ENCODE results near the gene ULK2.

Gene ULK2

GRCh38 chr17:19744922-19745757 lies 122.6 kb downstream of the ULK2 start:
- DNase-seq, result peak; percentile 70

- DNase-seq, result no peak
Measured at GRCh38 chr17:19744492-19744891, 123.2 kb downstream of the ULK2 start.

DNA sequence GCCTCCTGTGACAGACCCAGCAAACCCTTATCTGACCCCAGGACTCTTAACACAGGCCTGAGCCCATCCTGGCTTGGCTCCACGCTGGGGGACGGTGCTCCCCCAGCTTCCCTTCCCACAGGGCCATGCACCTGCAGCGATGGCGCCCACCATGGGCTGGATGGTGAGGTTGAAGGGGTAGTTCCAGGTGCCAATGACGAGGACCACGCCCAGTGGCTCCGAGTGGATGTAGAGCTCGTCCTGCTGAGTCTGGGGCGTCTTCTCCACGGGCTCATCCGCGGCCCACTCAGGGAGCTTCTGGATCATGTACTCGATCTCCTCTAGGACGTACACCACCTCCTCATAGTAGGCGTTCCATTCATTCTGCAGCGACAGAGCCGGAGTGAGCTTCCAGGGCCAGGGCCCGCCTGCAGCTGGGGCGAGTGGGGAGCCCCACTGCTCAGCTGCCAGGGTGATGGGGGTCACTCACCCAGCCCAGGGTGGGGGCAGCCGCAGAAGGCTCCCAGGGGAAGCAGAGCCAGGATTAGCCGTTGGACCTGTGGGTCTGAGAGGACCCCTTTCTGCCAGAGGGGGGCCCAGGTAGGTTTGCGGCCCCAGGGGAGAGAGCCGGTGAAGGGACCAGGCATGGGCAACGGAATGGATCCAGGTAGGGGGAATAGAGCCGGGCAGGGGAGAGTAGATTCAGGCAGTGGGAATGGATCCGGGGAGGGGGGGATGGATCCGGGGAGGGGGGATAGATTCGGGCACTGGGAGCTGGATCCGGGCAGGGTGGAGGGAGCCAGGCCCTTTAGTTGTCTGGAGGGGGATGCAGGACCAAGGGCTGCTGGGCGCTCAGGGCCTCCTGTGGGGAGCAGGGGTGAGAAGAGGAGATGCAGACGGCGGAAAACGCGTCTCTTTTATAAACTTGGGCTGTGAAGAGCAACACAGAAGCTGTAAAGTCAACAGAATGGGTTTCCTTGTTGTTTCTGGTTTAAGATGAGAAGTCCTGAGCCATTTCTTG lies 124.3 kb downstream of the ULK2 start:
- no peak for DNase-seq

- DNase-seq, result no peak
Measured at GRCh38 chr17:19742495-19742894, 125.2 kb downstream of the ULK2 start.

DNA sequence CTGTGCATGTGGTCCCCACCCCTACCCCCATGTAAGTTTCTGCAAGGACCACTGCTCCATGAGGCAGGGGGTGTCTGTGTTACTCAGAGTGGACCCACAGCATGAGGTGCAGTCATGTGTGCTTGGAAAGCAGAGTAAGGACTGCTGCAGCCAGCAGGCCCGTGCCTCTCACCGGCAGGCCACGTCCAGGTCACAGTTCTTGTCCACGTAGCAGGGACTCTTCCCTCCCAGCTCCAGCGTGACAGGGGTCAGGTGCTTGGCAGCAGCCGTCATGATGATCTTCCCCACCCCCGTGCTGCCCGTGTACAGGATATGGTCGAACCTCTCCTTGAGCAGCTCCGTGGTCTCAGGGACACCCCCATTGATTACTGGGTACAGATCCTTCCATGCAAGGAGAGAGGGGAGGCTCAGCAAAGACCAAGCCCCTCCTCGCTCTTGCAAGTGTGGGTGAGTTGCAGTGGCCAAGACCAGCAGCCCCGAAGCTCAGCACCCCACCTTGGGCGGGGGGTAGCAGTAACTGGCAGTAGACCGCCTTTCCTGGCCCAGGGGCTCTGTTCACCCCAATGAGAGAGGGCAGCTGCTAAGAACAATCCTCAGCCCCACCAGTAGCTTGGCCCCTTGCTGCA lies 125.8 kb downstream of the ULK2 start:
- DNase-seq, result no peak

DNA sequence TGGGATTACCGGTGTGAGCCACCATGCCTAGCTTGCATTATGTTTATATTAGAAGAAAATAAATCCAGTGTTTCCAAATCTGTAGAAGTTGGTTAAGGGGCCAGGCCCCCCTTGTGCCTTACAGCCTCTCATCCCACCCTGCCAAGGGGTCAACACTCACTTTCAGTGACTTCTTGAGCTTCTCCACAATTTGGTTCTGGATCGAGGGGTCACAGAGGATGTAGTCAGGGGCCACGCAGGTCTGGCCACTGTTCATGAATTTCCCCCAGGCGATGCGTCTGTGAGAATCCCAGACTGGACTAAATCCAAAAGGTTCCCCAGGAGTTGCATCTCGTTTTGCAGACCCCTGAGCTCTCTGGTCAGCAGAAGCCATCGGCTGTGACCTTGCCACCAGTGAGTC lies 126.8 kb downstream of the ULK2 start:
- no peak for DNase-seq

DNA sequence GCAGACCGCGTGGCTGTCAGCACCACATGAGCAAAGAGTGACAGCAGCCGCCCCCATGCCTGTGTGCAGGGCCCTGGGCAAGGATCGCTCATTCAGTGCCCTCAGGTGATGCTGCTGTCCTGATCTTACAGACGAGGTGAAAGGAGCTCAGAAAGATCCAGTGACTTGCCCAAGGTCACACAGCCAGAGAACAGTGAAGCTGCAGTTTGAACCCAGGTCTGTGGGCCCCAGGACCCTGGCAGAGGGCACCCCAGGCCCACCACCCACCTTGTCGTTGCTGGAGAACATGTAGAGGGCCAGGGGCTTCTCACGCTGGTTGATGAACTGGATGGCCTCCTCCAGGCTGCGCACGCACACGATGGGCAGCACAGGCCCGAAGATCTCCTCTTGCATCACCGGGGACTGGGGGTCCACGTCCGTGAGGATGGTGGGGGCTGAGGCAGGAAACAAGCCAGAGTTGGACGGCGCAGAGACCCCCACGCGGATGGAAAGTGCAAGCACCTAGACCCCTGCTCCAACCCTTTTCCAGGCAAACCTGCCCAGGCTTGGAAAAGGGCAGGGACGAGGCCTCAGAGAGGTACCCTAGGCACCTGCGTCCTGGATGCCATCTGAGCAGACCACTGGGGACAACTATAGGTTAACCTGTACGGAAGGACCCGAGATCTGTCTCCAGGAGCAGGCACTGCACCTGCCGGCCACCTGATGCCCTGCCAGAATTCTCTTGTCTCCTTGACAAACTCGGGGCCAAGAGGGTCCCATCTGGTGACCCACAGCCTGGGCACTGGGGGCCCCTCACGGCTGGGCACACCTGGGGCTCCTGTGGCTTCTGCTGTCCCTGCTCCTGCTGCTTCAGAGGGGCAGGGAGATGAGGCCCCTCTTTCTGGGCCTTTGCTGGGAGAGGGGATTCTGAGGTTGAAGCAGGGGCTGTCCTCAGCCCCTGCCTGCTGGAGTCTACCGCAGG lies 128.2 kb downstream of the ULK2 start:
- DNase-seq, result no peak

- DNase-seq, result no peak
Measured at GRCh38 chr17:19738757-19739156, 129.0 kb downstream of the ULK2 start.

DNA sequence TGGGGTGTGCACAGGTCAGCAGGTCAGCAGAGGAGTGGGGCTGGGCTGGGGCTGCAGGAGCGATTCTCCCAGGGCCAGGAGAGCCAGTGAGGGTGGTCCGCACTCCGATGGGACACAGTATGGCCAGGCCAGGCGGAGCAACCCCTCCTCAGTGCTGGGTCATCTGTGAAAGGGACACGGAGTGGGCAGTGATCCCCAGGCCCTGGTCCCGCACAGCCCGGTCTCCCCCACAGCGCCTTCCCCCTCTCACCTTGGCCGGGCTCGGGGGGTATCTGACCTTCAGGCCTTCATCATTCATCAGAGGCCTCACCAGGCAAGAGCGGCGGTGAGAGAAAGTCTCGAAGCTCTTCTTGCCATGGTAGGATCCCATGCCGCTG lies 129.7 kb downstream of the ULK2 start:
- DNase-seq, result no peak

DNA sequence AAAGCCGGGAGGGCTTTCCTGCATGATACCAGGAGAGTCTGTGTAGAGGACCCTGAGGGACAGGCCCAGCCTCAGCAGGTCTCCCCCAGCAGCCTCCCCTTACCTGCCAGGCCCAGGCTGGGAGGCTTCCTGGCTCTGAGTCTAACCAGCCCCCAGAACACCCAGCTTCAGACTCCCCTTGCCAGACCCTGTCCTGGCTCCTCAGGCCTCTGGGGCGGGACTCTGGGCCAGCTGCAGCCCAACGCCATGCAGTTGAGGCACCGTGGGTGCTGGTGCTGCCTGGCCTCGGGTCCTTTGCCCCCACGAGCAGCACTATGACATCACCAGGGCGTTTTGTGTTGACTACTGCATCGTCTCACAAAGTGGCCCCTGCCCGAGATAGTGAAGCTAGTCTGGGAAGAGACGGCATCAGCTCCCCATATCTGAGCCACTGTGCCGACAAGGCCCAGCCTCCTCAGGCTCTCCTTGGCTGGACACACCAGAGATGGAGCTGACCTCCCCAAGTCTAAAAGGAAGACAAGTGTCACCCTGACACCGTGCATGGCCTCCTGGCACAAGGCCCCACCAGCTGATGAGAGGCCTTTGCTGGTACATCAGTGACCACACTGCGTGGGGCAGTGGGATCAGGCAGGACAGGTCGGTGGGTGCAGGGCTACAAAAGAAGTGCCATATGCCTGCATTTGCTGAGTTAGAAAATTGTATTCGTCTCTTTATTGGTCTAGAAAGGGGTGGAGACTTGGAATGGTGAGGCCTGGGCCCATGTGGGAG lies 130.2 kb downstream of the ULK2 start:
- no peak for DNase-seq

GRCh38 chr17:19736071-19736470 lies 131.7 kb downstream of the ULK2 start:
- DNase-seq, result no peak

DNA sequence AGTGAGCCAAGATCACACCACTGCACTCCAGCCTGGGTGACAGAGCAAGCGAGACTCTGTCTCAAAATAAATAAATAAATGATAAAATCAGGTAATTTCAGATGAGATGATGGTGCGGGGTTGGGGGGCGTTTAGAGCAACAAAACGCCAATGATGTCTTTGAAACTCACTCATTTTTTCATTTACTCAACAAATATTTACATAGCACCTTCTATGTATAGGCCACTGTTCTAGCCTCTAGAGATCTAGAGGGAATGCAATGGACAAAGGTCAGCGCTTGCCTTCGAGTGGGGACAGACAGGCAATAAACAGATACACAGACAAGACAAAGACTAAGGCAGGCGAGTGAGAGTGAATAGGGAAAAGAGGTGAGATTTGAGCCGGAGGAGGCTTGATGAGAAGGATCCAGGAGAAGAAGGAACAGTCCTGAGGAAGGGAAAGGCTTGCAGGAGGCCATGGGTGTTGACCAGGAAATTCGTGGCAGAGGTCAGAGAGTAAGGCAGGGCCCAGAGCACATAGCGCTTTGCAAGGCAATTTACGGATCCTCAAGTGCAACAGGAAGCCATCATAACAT lies 133.7 kb downstream of the ULK2 start:
- no peak for DNase-seq

DNA sequence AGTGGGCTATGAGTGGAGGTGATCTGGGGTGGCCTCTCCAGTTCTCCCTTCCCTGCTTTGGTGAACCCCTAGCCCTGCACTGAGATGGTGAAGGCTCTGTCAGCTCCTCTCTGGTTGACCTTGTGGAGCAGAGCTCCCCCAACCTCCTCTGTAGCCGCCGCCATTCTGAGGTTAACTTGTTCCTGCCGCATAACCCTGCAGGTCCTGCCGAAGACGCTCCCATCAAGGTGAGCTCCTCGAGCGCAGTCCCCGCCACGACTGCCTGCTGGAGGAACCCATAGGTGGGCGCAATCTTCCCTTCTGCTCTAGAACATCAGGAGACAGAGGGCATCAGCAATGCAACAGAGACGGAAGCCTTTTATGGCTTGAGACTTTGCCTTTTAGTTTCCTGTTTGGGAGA lies 136.1 kb downstream of the ULK2 start:
- DNase-seq, result no peak

DNA sequence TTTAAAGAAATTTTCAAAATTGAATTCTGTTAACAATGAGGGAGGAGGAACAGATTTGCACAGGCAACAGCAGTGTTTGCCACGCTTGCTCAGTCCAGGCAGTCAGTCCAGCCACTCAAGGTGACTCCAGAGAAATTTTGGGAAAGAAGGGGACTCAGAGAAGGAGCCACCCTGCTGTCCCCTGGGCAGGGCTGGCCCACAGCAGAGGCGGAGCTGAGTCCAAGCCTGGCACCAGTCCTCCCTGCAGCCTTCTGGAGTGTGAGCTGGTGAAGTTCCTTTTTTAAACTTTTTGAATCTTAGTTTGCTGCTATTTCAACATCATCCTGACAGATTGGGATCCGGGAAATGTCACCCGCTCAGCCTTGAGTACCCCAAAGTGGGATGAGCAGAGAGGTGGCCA lies 136.9 kb downstream of the ULK2 start:
- DNase-seq, result no peak

DNA sequence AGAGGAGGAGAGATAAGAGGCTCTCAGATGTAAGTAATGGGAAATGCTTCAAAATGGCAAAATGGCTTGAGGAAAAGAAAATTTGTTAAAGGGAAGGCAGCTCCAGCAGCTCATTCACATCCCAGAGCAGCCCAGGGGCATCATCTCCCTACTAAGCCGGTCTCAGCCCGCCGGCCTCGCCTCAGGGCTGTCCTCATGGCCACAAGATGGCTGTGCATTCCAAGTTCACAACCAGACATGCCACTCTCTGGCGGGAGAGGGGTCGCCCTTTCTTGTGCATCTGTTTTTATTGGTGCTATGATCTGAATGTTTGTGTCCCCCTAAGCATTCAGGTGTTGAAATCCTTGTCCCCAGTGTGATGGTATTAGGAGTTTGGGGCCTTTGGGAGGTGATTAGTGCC lies 137.8 kb downstream of the ULK2 start:
- DNase-seq, result no peak

DNA sequence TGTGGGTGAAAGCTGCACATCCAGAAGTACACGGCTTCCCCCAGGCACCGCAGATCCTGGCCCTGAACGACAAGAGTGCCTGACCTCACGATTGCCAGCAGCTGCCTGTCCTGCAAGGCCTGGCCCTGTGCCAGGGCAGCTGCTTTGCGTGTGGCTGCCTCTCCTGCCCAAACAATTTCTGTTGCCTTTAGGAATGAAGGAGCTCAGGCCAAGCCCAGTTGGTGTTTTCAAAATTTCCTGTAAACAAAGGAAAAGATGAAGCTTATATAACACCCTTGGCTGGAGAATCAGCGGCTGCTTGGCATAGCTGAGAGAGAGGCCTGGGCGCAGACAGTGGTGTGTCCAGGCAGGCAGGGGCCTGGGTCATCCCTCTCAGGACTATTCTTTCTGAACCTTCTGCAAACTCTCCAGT lies 139.6 kb downstream of the ULK2 start:
- DNase-seq, result peak; percentile 17

- DNase-seq, result peak; percentile 10
Measured at GRCh38 chr17:19727501-19728078, 140.1 kb downstream of the ULK2 start.

DNA sequence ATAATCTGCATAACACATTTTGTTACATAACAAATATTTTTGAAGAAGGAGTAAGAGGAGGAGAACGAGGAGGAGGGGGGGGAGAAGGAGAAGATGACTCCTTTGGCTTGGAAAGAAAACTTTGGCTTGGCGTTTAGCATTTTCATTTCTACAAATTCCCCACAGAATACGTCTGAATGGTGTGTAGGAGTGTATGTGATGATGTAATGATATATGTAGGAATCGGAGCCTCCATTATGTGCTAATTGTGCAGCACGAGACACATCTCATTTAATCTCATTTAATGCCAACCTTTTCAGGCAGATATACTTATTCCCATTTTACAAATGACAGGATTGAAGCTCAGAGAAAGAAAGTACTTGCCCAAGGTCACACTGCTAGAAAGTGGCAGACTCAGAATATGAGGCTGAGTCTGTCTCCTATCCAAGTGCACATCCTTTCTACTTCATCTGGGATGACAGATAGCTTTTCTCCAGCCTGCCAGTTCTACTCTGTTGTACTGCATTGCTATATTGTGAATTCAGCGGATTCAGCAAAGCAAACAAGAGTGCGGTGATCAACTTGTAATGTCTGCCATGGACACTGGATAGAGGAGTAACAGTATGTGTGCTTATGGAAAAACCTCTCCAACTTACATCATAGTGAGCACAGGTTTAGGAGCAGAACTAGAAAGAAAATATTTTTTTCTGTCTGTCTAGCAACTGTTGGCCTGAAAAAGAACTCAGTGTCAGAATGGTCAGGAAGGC lies 140.9 kb downstream of the ULK2 start:
- no peak for DNase-seq

DNA sequence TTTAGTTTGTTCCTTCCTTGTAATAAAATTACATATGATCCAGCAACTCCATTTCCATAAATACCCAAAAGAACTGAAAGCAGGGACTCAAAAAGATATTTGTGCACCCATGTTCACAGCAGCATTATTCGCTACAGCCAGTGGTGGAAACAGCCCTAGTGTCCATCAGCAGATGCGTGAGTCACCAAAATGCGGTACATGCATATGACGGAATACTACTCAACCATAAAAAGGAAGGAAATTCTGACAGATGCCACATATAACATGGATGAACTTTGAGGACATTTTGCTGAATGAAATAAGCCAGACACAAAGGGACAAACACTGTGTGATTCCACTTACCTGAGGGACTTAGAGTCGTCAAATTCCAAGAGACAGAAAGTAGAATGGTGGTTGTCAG lies 142.2 kb downstream of the ULK2 start:
- no peak for DNase-seq

All from NCI-H1694 (cell line).